ENCODE data around the gene G2E3.

The G2E3 gene

DNA sequence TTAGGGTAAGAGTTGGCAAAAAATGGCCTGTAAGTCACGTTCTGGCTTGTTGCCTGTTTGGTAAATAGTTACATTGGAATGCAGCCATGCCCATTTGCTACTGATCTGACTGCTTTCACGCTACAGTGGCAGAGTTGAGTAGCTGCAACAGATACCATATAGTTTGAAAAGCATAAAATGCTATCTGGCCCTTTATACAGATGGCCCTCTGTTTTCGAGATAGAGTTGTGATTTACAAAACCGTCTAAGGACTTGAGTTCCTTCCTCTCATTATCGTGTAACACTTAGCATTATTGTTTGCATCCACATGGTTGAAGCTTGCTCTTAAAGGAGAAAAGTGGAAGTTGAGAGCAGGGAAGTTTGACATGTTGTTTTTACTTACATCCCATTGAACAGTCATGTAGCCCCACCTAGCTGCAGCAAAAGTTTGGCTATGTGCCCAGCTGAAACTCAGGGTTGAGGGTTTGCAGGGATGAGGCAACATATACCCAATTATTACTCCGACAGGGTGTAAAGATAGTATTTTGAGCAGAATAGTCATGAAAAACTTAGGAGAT, 51.9 kb downstream of the G2E3 start:
- ATAC-seq = peak; percentile 81
- TF ChIP-seq ZFP30 (CRISPR knock-in tag; IDR thresholded peaks at IDR 0.05) (peak; percentile 51; the same call in 1 of the 2 replicates), PPARA (CRISPR knock-in tag; IDR thresholded peaks at IDR 0.05; ENCODE audit: borderline replicate concordance) (no peak)

DNA sequence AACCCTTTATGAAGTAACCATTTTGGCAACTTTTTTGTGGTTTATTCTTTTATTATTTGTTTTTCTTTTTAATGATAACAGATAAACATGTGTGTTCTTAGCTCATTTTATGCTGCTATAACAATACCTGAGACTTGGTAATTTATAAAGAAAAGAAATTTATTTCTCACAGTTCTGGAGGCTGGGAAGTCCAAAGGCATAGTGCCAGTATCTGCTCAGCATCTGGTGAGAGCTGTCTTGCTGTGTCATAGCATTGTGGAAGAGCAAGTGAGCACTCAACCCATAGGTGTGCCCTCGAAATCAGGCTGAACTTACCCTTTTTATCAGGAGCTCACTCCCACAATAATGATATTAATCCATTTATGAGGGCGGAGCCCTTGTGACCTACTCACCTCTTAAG, 55.2 kb downstream of the G2E3 start:
- TF ChIP-seq ZC3H10 (CRISPR knock-in tag; IDR thresholded peaks at IDR 0.05) = no peak
- no peak for TF ChIP-seq ESRRG (CRISPR knock-in tag; IDR thresholded peaks at IDR 0.05)
- no peak for TF ChIP-seq CSDC2 (CRISPR knock-in tag; IDR thresholded peaks at IDR 0.05)
- TF ChIP-seq ZNF8 (CRISPR knock-in tag; IDR thresholded peaks at IDR 0.05) = no peak
- no peak for TF ChIP-seq ISL1 (CRISPR knock-in tag; IDR thresholded peaks at IDR 0.05)
- TF ChIP-seq POU6F1 (CRISPR knock-in tag; IDR thresholded peaks at IDR 0.05; ENCODE audit: borderline replicate concordance, low read depth) = no peak
- no peak for TF ChIP-seq ARNTL (CRISPR knock-in tag; IDR thresholded peaks at IDR 0.05; ENCODE audit: borderline replicate concordance, low read depth)
- TF ChIP-seq, protein P1, sequence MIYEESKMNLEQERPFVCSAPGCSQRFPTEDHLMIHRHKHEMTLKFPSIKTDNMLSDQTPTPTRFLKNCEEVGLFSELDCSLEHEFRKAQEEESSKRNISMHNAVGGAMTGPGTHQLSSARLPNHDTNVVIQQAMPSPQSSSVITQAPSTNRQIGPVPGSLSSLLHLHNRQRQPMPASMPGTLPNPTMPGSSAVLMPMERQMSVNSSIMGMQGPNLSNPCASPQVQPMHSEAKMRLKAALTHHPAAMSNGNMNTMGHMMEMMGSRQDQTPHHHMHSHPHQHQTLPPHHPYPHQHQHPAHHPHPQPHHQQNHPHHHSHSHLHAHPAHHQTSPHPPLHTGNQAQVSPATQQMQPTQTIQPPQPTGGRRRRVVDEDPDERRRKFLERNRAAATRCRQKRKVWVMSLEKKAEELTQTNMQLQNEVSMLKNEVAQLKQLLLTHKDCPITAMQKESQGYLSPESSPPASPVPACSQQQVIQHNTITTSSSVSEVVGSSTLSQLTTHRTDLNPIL (CRISPR knock-in tag; IDR thresholded peaks at IDR 0.05; ENCODE audit: low read depth) = no peak
- no peak for TF ChIP-seq CSRNP3 (CRISPR knock-in tag; IDR thresholded peaks at IDR 0.05)
- ATAC-seq = no peak

- peak; percentile 3; the same call in 2 of the 3 replicates for ATAC-seq
- TF ChIP-seq ZC3H10 (CRISPR knock-in tag; IDR thresholded peaks at IDR 0.05) (no peak), SNAI2 (CRISPR knock-in tag; IDR thresholded peaks at IDR 0.05) (no peak), ISL1 (CRISPR knock-in tag; IDR thresholded peaks at IDR 0.05) (peak; percentile 47; the same call in 1 of the 2 replicates)
These were observed 61.2 kb downstream of the G2E3 start for GRCh38 chr14:30620178-30620577.

- no peak for TF ChIP-seq OSR1 (CRISPR knock-in tag; IDR thresholded peaks at IDR 0.05)
- TF ChIP-seq, protein P1 (CRISPR knock-in tag; IDR thresholded peaks at IDR 0.05; ENCODE audit: low read depth) = no peak
- no peak for TF ChIP-seq ZC3H10 (CRISPR knock-in tag; IDR thresholded peaks at IDR 0.05)
- TF ChIP-seq PPARA (CRISPR knock-in tag; IDR thresholded peaks at IDR 0.05; ENCODE audit: borderline replicate concordance) = no peak
- no peak for TF ChIP-seq ZNF565 (CRISPR knock-in tag; conservative IDR thresholded peaks at IDR 0.05; ENCODE audit: low read depth)
- no peak for TF ChIP-seq POU6F1 (CRISPR knock-in tag; IDR thresholded peaks at IDR 0.05; ENCODE audit: borderline replicate concordance, low read depth)
- TF ChIP-seq PATZ1 (CRISPR knock-in tag; IDR thresholded peaks at IDR 0.05; ENCODE audit: borderline replicate concordance) = no peak
- no peak for TF ChIP-seq ESRRG (CRISPR knock-in tag; IDR thresholded peaks at IDR 0.05)
- peak; percentile 63 for ATAC-seq
These were observed 62.5 kb downstream of the G2E3 start for GRCh38 chr14:30621354-30621939.
